Neural cell (in vitro differentiated cells): ENCODE measurements around the gene TSC1. TPM values are rescaled to one million over a fixed set of nuclear protein-coding genes. Genes with fewer than 3 reads are reported as not detected.

Experiments
- H2AFZ ChIP-seq: fragments of 200-600, 300-800 bp; sonication (generic), shearing (Covaris generic); 2 replicates; pipeline ENCODE4 v1.6.0; 2014; ENCODE audit warnings: low read depth, mild to moderate bottlenecking, antibody characterized with exemption, low read length, moderate library complexity
- H3F3A ChIP-seq: fragments of 200-600 bp; shearing (Covaris generic); 2 replicates; pipeline ENCODE4 v1.6.1; 2016; ENCODE audit warnings: mild to moderate bottlenecking, moderate library complexity, mixed read lengths, antibody characterized with exemption, low read length; ENCODE audit not compliant: insufficient read depth, poor library complexity, severe bottlenecking
- H3K27ac ChIP-seq: fragments of 200-600, 300-800 bp; sonication (generic), shearing (Covaris generic); 2 replicates; pipeline ENCODE4 v1.5.1; 2014; ENCODE audit warnings: mild to moderate bottlenecking, low read length, moderate library complexity
- H3K27me3 ChIP-seq: fragments of 300-800, 200-600 bp; sonication (generic), shearing (Covaris generic); 2 replicates; pipeline ENCODE4 v1.6.0; 2014; ENCODE audit warnings: mild to moderate bottlenecking, low read depth, low read length, moderate library complexity; ENCODE audit not compliant: insufficient read depth
- H3K36me3 ChIP-seq: fragments of 300-800, 200-600 bp; sonication (generic), shearing (Covaris generic); 2 replicates; pipeline ENCODE4 v1.5.1; 2014; ENCODE audit warnings: mild to moderate bottlenecking, antibody characterized with exemption, low read length, moderate library complexity; ENCODE audit not compliant: insufficient read depth
- H3K4me2 ChIP-seq: fragments of 300-800, 200-600 bp; sonication (generic), shearing (Covaris generic); 2 replicates; pipeline ENCODE4 v1.6.0; 2014; ENCODE audit warnings: mild to moderate bottlenecking, low read length
- H3K4me3 ChIP-seq: fragments of 300-800, 200-600 bp; sonication (generic), shearing (Covaris generic); 2 replicates; pipeline ENCODE4 v1.5.1; 2014; ENCODE audit warnings: mild to moderate bottlenecking, low read length, moderate library complexity
- H3K79me2 ChIP-seq: fragments of 200-600 bp; shearing (Covaris generic); replicated peaks from 2 replicates; pipeline ENCODE4 v1.6.0; 2014; ENCODE audit warnings: mild to moderate bottlenecking, low read length, moderate library complexity; ENCODE audit not compliant: insufficient read depth
- H3K9ac ChIP-seq: fragments of 300-800, 200-600 bp; sonication (generic), shearing (Covaris generic); 2 replicates; pipeline ENCODE4 v1.6.1; 2016; ENCODE audit warnings: mild to moderate bottlenecking, low read length, mixed read lengths
- H3K9me2 ChIP-seq: fragments of 200-600 bp; shearing (Covaris generic); 2 replicates; pipeline ENCODE4 v1.6.1; 2016; ENCODE audit warnings: mild to moderate bottlenecking, low read length, mixed read lengths; ENCODE audit not compliant: insufficient read depth
- H3K9me3 ChIP-seq: fragments of 200-600, 300-800 bp; sonication (generic), shearing (Covaris generic); 2 replicates; pipeline ENCODE4 v1.6.1; 2016; ENCODE audit warnings: mild to moderate bottlenecking, mixed run types, low read length, moderate library complexity, mixed read lengths
- H4K20me1 ChIP-seq: fragments of 200-600 bp; shearing (Covaris generic); 2 replicates; pipeline ENCODE4 v1.6.1; 2016; ENCODE audit warnings: mild to moderate bottlenecking, mixed run types; ENCODE audit not compliant: insufficient read depth
- EP300 ChIP-seq: fragments of 450-650 bp; conservative IDR thresholded peaks from 2 replicates; pipeline ENCODE4 v1.6.1; 2014; ENCODE audit warnings: antibody characterized with exemption, mild to moderate bottlenecking, moderate library complexity; ENCODE audit not compliant: poor library complexity, severe bottlenecking
- EZH2 ChIP-seq: fragments of 200-600, 300-800 bp; shearing (Covaris generic), sonication (generic); IDR thresholded peaks from 2 replicates; pipeline ENCODE4 v1.6.1; 2014; ENCODE audit warnings: antibody characterized with exemption, low read length, borderline replicate concordance, mild to moderate bottlenecking; ENCODE audit not compliant: insufficient read depth, poor library complexity, severe bottlenecking
- MXI1 ChIP-seq: fragments of 450-650 bp; conservative IDR thresholded peaks from 2 replicates; pipeline ENCODE4 v1.6.1; 2014; ENCODE audit warnings: antibody characterized with exemption, mild to moderate bottlenecking; ENCODE audit not compliant: poor library complexity, severe bottlenecking
- POLR2AphosphoS5 ChIP-seq: IDR thresholded peaks from 2 replicates; pipeline ENCODE4 v1.6.1; 2012
- RAD21 ChIP-seq: fragments of 450-650 bp; conservative IDR thresholded peaks from 2 replicates; pipeline ENCODE4 v1.6.1; 2014; ENCODE audit warnings: antibody characterized with exemption, mild to moderate bottlenecking, moderate library complexity
- REST ChIP-seq: IDR thresholded peaks from 2 replicates; pipeline ENCODE4 v1.6.1; 2012; ENCODE audit warnings: borderline replicate concordance
- SMC3 ChIP-seq: fragments of 450-650 bp; conservative IDR thresholded peaks from 2 replicates; pipeline ENCODE4 v1.6.1; 2014; ENCODE audit warnings: antibody characterized with exemption, mild to moderate bottlenecking, moderate library complexity; ENCODE audit not compliant: poor library complexity
- TAF1 ChIP-seq: IDR thresholded peaks from 2 replicates; pipeline ENCODE4 v1.6.1; 2012; ENCODE audit warnings: low read depth
- polyA plus RNA-seq: library from polyadenylated mRNA; depleted of rRNA; stranded (reverse); fragments of >200 nt; gene quantifications from 2 replicates; pipeline ENCODE4 v1.2.3, GENCODE V29; 2014
- TF ChIP-seq, protein P1 (sequence below): fragments of 450-650 bp; IDR thresholded peaks from 2 replicates; pipeline ENCODE4 v1.5.1; 2014; ENCODE audit warnings: antibody characterized with exemption, mild to moderate bottlenecking, moderate library complexity; ENCODE audit not compliant: poor library complexity, severe bottlenecking

Gene TSC1
- polyA plus RNA-seq, 1 donor from 2014 or later, result 47.1 TPM

- Histone ChIP-seq H4K20me1 (no peaks in the 10 kb centered on the region), H2AFZ (no peak overlapping the region), H3K79me2 (no peaks in the 10 kb centered on the region), H3K36me3 (no peaks in the 10 kb centered on the region), H3K9me2 (no peaks in the 10 kb centered on the region), H3K9me3 (no peaks in the 10 kb centered on the region), H3K27me3 (peaks cover 37% of the 10 kb centered on the region), H3K4me2 (no peak overlapping the region), H3K9ac (no peak overlapping the region), H3K27ac (no peak overlapping the region), H3F3A (no peaks in the 10 kb centered on the region), H3K4me3 (no peak overlapping the region)
- TF ChIP-seq, protein P1, sequence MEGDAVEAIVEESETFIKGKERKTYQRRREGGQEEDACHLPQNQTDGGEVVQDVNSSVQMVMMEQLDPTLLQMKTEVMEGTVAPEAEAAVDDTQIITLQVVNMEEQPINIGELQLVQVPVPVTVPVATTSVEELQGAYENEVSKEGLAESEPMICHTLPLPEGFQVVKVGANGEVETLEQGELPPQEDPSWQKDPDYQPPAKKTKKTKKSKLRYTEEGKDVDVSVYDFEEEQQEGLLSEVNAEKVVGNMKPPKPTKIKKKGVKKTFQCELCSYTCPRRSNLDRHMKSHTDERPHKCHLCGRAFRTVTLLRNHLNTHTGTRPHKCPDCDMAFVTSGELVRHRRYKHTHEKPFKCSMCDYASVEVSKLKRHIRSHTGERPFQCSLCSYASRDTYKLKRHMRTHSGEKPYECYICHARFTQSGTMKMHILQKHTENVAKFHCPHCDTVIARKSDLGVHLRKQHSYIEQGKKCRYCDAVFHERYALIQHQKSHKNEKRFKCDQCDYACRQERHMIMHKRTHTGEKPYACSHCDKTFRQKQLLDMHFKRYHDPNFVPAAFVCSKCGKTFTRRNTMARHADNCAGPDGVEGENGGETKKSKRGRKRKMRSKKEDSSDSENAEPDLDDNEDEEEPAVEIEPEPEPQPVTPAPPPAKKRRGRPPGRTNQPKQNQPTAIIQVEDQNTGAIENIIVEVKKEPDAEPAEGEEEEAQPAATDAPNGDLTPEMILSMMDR, result no peak
- TF ChIP-seq POLR2AphosphoS5 (no peak), MXI1 (no peak)
Observed at GRCh38 chr9:132975961-132976360, 31.5 kb upstream of the TSC1 start.

DNA sequence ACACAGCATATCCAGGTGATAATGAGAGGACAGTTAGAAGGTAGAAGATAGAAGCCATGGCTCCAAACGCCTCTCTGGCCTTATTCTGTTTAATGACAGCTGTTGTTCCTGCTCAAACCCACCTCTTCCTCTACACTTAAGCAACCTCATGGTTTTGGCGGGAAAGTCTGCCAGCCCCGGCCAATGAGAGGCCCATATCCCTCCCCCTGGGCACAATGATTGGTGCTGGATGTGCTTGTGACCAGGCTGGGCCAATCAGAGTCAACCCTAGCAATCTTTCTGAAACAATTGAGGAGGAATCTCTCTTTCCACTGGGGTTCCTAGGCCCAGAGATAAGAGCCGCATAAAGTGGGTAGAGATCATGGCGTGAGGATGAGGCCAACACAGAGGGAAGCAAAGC lies 29.3 kb upstream of the TSC1 start:
- Histone ChIP-seq H3K9ac (no peak overlapping the region), H3K36me3 (no peaks in the 10 kb centered on the region), H4K20me1 (no peaks in the 10 kb centered on the region), H3K4me3 (no peak overlapping the region), H3K9me3 (no peaks in the 10 kb centered on the region), H3K4me2 (no peak overlapping the region), H2AFZ (no peak overlapping the region), H3K9me2 (no peaks in the 10 kb centered on the region), H3F3A (no peaks in the 10 kb centered on the region), H3K27ac (no peak overlapping the region), H3K79me2 (no peaks in the 10 kb centered on the region), H3K27me3 (peaks cover 22% of the 10 kb centered on the region)
- TF ChIP-seq TAF1 (no peak), MXI1 (no peak), EP300 (no peak), SMC3 (no peak), RAD21 (no peak), REST (no peak), POLR2AphosphoS5 (no peak), EZH2 (no peak)
- TF ChIP-seq, protein P1, result no peak
